Mucosa of descending colon (tissue), 3 donors: Measurements from ENCODE around the gene EXOC3. TPM values are rescaled to one million over a fixed set of nuclear protein-coding genes. Genes with fewer than 3 reads are reported as not detected.
"Not testable (repeated sequence)": the region's sequence is repeated elsewhere in the genome, so short reads cannot be mapped to it uniquely, and the experiment has no call there.

Experiments
- ATAC-seq: fragments of 200-7000 bp; cut with Tn5 transposase; one replicate; pipeline ENCODE4 v1.9.1; 2020; ENCODE audit warnings: mild to moderate bottlenecking, moderate library complexity
- DNase-seq, 3 donors: peaks; one replicate each; pipeline ENCODE4 v3.0.0-alpha.2; 2020
- H3K36me3 ChIP-seq: fragments of 200-600 bp; one replicate; pipeline ENCODE4 v1.8.0; 2021; ENCODE audit warnings: low read depth, mild to moderate bottlenecking
- H3K4me1 ChIP-seq: fragments of 200-600 bp; one replicate; pipeline ENCODE4 v1.8.0; 2021; ENCODE audit warnings: low read depth, mild to moderate bottlenecking
- H3K4me3 ChIP-seq: fragments of 200-600 bp; one replicate; pipeline ENCODE4 v1.8.0; 2021; ENCODE audit warnings: mild to moderate bottlenecking
- H3K9me3 ChIP-seq: fragments of 200-600 bp; one replicate; pipeline ENCODE4 v1.8.0; 2021; ENCODE audit warnings: mild to moderate bottlenecking
- intact Hi-C, 2 donors: fragments of 100-400 bp; cut with DNase I in 1 of 2; cut with micrococcal nuclease in 1 of 2; formaldehyde crosslinking; loops; one replicate each; pipeline versions ENCODE4 v1.11.0 to v1.11.1; 2022; cut with DNase I, micrococcal nuclease
- total RNA-seq, 3 donors: library from RNA; stranded (reverse); fragmentation: NEBNext Ultra II Directional in 2 of 3; extraction: Animal tissue kit (Norgen Biotek cat#: 25700) in 2 of 3; gene quantifications; one replicate each; pipeline versions ENCODE4 v1.2.1 to v1.2.4, GENCODE V29; 2021 to 2023
- TF ChIP-seq, protein P1 (sequence below): fragments of 200-600 bp; IDR thresholded peaks from one replicate; pipeline ENCODE4 v1.8.0; 2022; ENCODE audit warnings: antibody characterized with exemption, mild to moderate bottlenecking
- donor health status: DM: no; HTN: no; CAD: no; lungs with moderate emphysema.
- donor health status: DM: no; HTN: no; CAD: no.
- donor health status: DM: no; HTN: yes; CAD: no.

Gene EXOC3
- total RNA-seq, 3 donors from 2014 or later: 67.0 to 89.1 (median 76.8) TPM

DNA sequence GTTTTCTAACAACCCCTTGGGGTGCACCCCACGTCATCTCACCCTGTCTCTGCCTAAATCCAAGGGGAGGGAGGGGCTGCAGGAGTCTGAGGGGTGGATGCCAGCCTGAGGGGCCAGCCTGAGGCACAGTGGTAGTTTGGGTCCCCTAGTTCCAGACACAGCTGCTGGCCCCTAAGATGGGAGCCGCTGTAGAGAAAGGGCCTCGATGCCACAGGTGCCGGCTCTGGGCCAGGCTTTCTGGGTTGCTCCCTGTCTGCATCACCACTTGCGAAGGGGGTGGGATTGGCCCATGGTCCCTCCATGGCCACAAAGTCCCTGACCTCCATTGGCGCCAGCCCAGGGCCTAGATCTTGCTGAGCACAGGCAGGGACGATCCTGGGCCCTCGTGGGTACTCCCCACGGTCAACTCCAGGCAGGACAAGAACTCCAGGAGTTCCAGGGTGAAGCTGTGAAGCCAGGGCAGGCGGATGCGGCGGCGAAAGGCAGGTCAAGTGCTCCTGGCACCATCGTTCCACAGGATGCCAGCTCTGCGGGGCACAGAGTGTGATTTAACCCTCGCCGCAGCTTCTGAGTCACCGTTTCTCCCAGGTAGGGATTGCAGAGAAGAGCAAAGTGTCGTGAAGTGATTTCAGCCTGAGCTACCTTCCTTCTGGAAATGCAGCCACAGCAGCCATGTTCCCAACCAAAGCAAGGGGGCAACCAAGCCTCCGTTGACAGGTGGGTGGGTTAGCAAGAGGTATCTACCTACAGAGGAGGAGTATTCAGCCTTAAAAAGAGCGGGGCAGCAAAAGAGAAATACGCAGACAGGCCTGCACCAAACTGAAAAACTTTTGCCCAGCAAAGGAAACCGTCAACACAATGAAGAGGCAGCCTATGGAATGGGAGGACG is 41.6 kb upstream of the EXOC3 start:
- Histone ChIP-seq H3K36me3 (no peaks in the 10 kb centered on the region), H3K4me1 (no peaks in the 10 kb centered on the region), H3K9me3 (no peaks in the 10 kb centered on the region), H3K4me3 (no peak overlapping the region)
- DNase-seq (peak in 2 of 3 donors; percentile 18 to 52), ATAC-seq (no peak)
- TF ChIP-seq, protein P1, sequence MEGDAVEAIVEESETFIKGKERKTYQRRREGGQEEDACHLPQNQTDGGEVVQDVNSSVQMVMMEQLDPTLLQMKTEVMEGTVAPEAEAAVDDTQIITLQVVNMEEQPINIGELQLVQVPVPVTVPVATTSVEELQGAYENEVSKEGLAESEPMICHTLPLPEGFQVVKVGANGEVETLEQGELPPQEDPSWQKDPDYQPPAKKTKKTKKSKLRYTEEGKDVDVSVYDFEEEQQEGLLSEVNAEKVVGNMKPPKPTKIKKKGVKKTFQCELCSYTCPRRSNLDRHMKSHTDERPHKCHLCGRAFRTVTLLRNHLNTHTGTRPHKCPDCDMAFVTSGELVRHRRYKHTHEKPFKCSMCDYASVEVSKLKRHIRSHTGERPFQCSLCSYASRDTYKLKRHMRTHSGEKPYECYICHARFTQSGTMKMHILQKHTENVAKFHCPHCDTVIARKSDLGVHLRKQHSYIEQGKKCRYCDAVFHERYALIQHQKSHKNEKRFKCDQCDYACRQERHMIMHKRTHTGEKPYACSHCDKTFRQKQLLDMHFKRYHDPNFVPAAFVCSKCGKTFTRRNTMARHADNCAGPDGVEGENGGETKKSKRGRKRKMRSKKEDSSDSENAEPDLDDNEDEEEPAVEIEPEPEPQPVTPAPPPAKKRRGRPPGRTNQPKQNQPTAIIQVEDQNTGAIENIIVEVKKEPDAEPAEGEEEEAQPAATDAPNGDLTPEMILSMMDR: no peak
- intact Hi-C loops: no loop called here

DNA sequence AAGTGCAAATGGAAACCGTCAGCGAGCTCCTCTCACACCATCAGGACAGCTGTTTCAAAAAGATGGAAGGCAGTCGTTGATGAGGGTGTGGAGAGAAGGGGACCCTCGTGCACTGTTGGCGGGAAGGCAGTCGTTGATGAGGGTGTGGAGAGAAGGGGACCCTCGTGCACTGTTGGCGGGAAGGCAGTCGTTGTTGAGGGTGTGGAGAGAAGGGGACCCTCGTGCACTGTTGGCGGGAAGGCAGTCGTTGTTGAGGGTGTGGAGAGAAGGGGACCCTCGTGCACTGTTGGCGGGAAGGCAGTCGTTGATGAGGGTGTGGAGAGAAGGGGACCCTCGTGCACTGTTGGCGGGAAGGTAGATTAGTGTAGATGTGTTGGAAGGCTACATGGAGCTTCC is 40.8 kb upstream of the EXOC3 start:
- H3K4me3 ChIP-seq, intact Hi-C loops, H3K4me1 ChIP-seq, H3K36me3 ChIP-seq, ATAC-seq, H3K9me3 ChIP-seq: not testable (repeated sequence)
- peak in 2 of 3 donors; percentile 8 to 17 for DNase-seq

DNA sequence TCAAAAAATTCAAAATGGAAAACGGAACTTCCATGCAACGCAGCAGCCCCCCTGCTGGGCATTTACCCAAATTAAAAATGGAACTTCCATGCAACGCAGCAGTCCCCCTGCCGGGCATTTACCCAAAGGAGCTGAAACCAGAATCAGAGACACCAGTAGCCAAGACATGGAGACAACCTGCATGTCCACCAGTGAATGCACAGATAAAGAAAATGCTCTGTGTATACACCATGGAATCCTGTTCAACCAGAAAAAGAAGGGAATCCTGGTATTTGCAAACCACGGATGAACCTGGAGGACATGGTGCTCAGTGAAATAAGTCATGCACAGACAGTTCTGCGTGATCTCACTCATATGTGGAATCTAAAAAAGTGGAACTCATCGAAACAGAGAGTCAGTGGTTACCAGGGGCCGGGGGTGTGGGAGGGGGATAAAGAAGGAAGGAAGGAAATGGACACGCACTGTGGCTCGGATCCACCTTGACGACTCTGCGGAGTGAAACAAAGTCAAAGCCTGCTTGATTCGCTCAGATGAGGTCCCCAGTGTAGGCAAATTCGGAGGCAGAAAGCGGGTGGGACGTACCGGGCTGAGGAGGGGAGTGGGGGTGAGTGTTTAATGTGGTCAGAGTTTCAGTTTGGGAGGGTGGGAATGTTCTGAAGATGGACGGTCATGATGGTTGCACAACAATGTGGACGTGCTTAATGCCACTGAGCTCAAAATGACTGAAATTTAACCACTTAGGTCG is 40.2 kb upstream of the EXOC3 start:
- TF ChIP-seq, protein P1: no peak
- intact Hi-C loops: no loop called here

DNA sequence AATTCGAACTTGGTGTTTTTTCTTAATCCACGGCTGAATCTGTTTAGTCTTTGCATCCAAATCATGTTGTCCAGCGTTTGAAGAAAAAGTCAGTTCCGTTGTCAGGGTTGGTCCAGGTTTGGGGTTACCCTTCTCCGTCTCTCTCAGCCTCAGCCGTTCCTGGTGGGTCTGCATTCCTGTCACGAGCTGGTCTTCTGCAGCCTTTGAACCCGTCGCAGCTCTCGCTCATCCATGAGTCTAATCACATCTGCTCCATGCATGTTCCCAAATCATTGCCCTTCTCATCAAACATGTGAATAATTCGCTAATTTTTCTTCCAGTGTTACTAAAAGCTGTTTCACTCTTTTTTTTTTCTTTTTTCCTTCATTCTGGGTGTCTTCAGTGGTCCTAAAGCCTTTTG is 39.0 kb upstream of the EXOC3 start:
- DNase-seq (peak in 2 of 3 donors; percentile 7 to 8), ATAC-seq (no peak)
- Histone ChIP-seq H3K4me3 (no peak overlapping the region), H3K4me1 (no peaks in the 10 kb centered on the region), H3K9me3 (no peaks in the 10 kb centered on the region), H3K36me3 (no peaks in the 10 kb centered on the region)
- intact Hi-C loops: no loop called here
- TF ChIP-seq, protein P1: no peak

More for the DNA sequence above, 40.2 kb upstream of the EXOC3 start:
- peak; percentile 9 for ATAC-seq
- Histone ChIP-seq H3K4me1 (no peaks in the 10 kb centered on the region), H3K4me3 (no peak overlapping the region), H3K9me3 (no peaks in the 10 kb centered on the region), H3K36me3 (no peaks in the 10 kb centered on the region)
- peak in 2 of 3 donors; percentile 17 to 41 for DNase-seq

DNA sequence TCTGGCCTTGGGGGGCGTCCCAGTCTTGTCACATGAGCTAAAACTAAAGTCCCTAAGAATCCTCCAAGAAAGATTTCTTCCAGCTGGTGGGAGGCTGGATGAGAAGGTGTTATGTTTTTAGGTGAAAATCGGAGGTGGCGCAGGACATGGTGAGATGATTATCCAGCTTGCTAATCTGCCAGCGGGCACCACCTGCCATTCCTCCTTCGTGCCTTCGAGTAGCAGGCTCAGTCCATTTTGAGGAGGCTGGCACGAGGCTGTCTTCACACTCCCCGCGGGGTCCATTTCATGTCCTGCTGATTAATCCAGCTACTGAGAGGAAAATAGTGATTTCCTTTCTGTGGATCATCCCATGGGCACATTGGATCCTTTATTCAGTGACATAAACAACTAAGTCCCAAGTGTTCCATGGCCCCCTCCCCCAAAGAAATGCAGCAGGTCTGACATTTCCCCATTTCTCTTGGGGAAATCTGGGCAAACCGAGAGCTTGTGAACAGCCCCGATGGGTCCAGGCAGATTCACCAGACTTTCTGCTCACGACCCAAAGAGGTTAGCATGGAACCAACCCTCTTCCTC is 38.2 kb upstream of the EXOC3 start:
- Histone ChIP-seq H3K4me1 (no peaks in the 10 kb centered on the region), H3K36me3 (no peaks in the 10 kb centered on the region), H3K4me3 (no peak overlapping the region), H3K9me3 (no peaks in the 10 kb centered on the region)
- ATAC-seq (no peak), DNase-seq (peak in 1 of 3 donors; percentile 10)
- TF ChIP-seq, protein P1: no peak
- intact Hi-C loops: no loop called here
